Left renal pelvis (tissue), 4 donors: ENCODE data around the gene KIAA1549. TPM values are rescaled to one million over a fixed set of nuclear protein-coding genes. Genes with fewer than 3 reads are reported as not detected.

Source experiments
- DNase-seq, 4 donors: peaks; one replicate each; pipeline ENCODE4 v3.0.0-alpha.2; 2013; ENCODE audit warnings: low read depth in 4 of 4, low spot score in 3 of 4
- polyA plus RNA-seq, 4 donors: library from polyadenylated mRNA; unstranded; fragments of 120-200 nt; gene quantifications; one replicate each; pipeline ENCODE4 v1.2.1, GENCODE V29; 2013; ENCODE audit not compliant: insufficient read length in 4 of 4

The KIAA1549 gene
- polyA plus RNA-seq, 4 donors, result 12.4 to 14.4 (median 13.3) TPM

GRCh38 chr7:138886501-138886917 lies 94.7 kb downstream of the KIAA1549 start:
- peak in 3 of 4 donors; percentile 51 to 56 (median 56) for DNase-seq

GRCh38 chr7:138885383-138886147 lies 95.6 kb downstream of the KIAA1549 start:
- no peak for DNase-seq

- no peak for DNase-seq
Measured at GRCh38 chr7:138882249-138882648, 98.9 kb downstream of the KIAA1549 start.

- DNase-seq, result no peak
Measured at GRCh38 chr7:138881579-138882188, 99.5 kb downstream of the KIAA1549 start.

GRCh38 chr7:138880881-138881578 lies 100.2 kb downstream of the KIAA1549 start:
- no peak for DNase-seq

GRCh38 chr7:138879356-138879755 lies 101.8 kb downstream of the KIAA1549 start:
- DNase-seq, result no peak

- DNase-seq, result no peak
Measured at GRCh38 chr7:138878856-138879255, 102.3 kb downstream of the KIAA1549 start.

- DNase-seq, result no peak
Measured at GRCh38 chr7:138878051-138878450, 103.1 kb downstream of the KIAA1549 start.

GRCh38 chr7:138876326-138876725 lies 104.9 kb downstream of the KIAA1549 start:
- no peak for DNase-seq

GRCh38 chr7:138875794-138876193 lies 105.4 kb downstream of the KIAA1549 start:
- DNase-seq, result no peak

GRCh38 chr7:138873220-138873892 lies 107.8 kb downstream of the KIAA1549 start:
- no peak for DNase-seq

GRCh38 chr7:138872576-138872975 lies 108.6 kb downstream of the KIAA1549 start:
- DNase-seq, result no peak

- DNase-seq, result no peak
Measured at GRCh38 chr7:138871814-138872090, 109.4 kb downstream of the KIAA1549 start.

GRCh38 chr7:138871065-138871813 lies 110.0 kb downstream of the KIAA1549 start:
- DNase-seq, result no peak

GRCh38 chr7:138869353-138869752 lies 111.8 kb downstream of the KIAA1549 start:
- DNase-seq, result no peak

- no peak for DNase-seq
Measured at GRCh38 chr7:138868711-138869110, 112.5 kb downstream of the KIAA1549 start.

- no peak for DNase-seq
Measured at GRCh38 chr7:138867744-138868143, 113.4 kb downstream of the KIAA1549 start.

GRCh38 chr7:138866353-138866752 lies 114.8 kb downstream of the KIAA1549 start:
- no peak for DNase-seq

- no peak for DNase-seq
Measured at GRCh38 chr7:138865843-138866242, 115.3 kb downstream of the KIAA1549 start.

GRCh38 chr7:138864667-138865066 lies 116.5 kb downstream of the KIAA1549 start:
- no peak for DNase-seq

- DNase-seq, result no peak
Measured at GRCh38 chr7:138863931-138864330, 117.3 kb downstream of the KIAA1549 start.
